HepG2 (cell line): ENCODE measurements around the gene SNAPC3. TPM values are rescaled to one million over a fixed set of nuclear protein-coding genes. Genes with fewer than 3 reads are reported as not detected.

ENCODE experiments used
- CBX1 ChIP-seq: IDR thresholded peaks from one replicate; pipeline ENCODE4 v1.6.1; 2016; ENCODE audit warnings: antibody characterized with exemption, low read depth
- CC2D1A ChIP-seq: sonication (generic); formaldehyde crosslinking; IDR thresholded peaks from 2 replicates; pipeline ENCODE4 v1.8.1; 2023; ENCODE audit warnings: mild to moderate bottlenecking, missing genetic modification reagents
- GATAD2A ChIP-seq: IDR thresholded peaks from 2 replicates; pipeline ENCODE4 v1.6.1; 2016
- HNRNPK ChIP-seq: fragments of 200-400 bp; formaldehyde crosslinking; IDR thresholded peaks from 2 replicates; pipeline ENCODE4 v1.6.1; 2018; ENCODE audit warnings: low read length, low read depth, moderate library complexity, mild to moderate bottlenecking; ENCODE audit not compliant: poor library complexity, severe bottlenecking
- NCOA1 ChIP-seq: sonication (generic); formaldehyde crosslinking; IDR thresholded peaks from 2 replicates; pipeline ENCODE4 v1.9.0; 2021; ENCODE audit warnings: missing genetic modification reagents
- PHF5A ChIP-seq: IDR thresholded peaks from one replicate; pipeline ENCODE4 v1.6.1; 2018; ENCODE audit warnings: low read depth, missing genetic modification reagents; ENCODE audit not compliant: unreplicated experiment
- RBFOX2 ChIP-seq: fragments of 200-400 bp; formaldehyde crosslinking; IDR thresholded peaks from 2 replicates; pipeline ENCODE4 v1.6.1; 2017; ENCODE audit warnings: low read depth, mild to moderate bottlenecking, low read length
- RFX5 ChIP-seq: IDR thresholded peaks from 2 replicates; pipeline ENCODE4 v1.6.1; 2011; ENCODE audit warnings: low read depth, low read length, improper control_type of control experiment
- TOE1 ChIP-seq: sonication (generic); formaldehyde crosslinking; IDR thresholded peaks from 2 replicates; pipeline ENCODE4 v1.4.0; 2020; ENCODE audit warnings: mild to moderate bottlenecking, missing genetic modification reagents
- YEATS2 ChIP-seq: sonication (generic); formaldehyde crosslinking; IDR thresholded peaks from 2 replicates; pipeline ENCODE4 v1.4.0; 2020; ENCODE audit warnings: missing genetic modification reagents, borderline replicate concordance
- ZNF10 ChIP-seq: sonication (generic); formaldehyde crosslinking; IDR thresholded peaks from 2 replicates; pipeline ENCODE4 v1.4.0; 2020; ENCODE audit warnings: mild to moderate bottlenecking, low read depth, missing genetic modification reagents, borderline replicate concordance
- ZNF234 ChIP-seq: sonication (generic); formaldehyde crosslinking; conservative IDR thresholded peaks from 2 replicates; pipeline ENCODE4 v1.5.1; 2020; ENCODE audit warnings: mild to moderate bottlenecking, missing genetic modification reagents
- ZNF33A ChIP-seq: sonication (generic); formaldehyde crosslinking; IDR thresholded peaks from 2 replicates; pipeline ENCODE4 v1.5.1; 2020; ENCODE audit warnings: missing genetic modification reagents, mild to moderate bottlenecking, moderate library complexity, borderline replicate concordance
- ZNF343 ChIP-seq: sonication (generic); formaldehyde crosslinking; IDR thresholded peaks from 2 replicates; pipeline ENCODE4 v1.4.0; 2020; ENCODE audit warnings: mild to moderate bottlenecking, missing genetic modification reagents
- ZNF546 ChIP-seq: sonication (generic); formaldehyde crosslinking; conservative IDR thresholded peaks from 2 replicates; pipeline ENCODE4 v1.8.1; 2023; ENCODE audit warnings: mild to moderate bottlenecking, missing genetic modification reagents
- ZNF550 ChIP-seq: sonication (generic); formaldehyde crosslinking; IDR thresholded peaks from 2 replicates; pipeline ENCODE4 v1.4.0; 2020; ENCODE audit warnings: mild to moderate bottlenecking, missing genetic modification reagents, borderline replicate concordance
- ZNF616 ChIP-seq: sonication (generic); formaldehyde crosslinking; IDR thresholded peaks from 2 replicates; pipeline ENCODE4 v1.5.0; 2020; ENCODE audit warnings: low read depth, mild to moderate bottlenecking, missing genetic modification reagents
- ZNF7 ChIP-seq: IDR thresholded peaks from 2 replicates; pipeline ENCODE4 v1.6.1; 2016; ENCODE audit warnings: missing biosample characterization, missing genetic modification reagents
- polyA plus RNA-seq, 8 experiments: library from polyadenylated mRNA; depleted of rRNA in 3 of 8; stranded (reverse) in 7 of 8; unstranded in 1 of 8; fragments of >200 nt; fragmentation: Illumina TruSeq in 4 of 8; extraction: Trizol in 4 of 8; gene quantifications; 2 replicates each; pipeline versions ENCODE4 v1.2.1 to v1.2.3, GENCODE V29; 2011 to 2016; ENCODE audit warnings: low read depth in 4 of 8, missing spikeins in 1 of 8, mixed read lengths in 1 of 8; ENCODE audit not compliant: insufficient read depth in 1 of 8
- total RNA-seq, 5 experiments: library from RNA; depleted of rRNA; stranded (reverse); fragments of >200 nt; fragmentation: Illumina TruSeq; extraction: Trizol; gene quantifications; 2 replicates each; pipeline ENCODE4 v1.2.3, GENCODE V29; 2016; ENCODE audit warnings: low read depth in 1 of 5
- TF ChIP-seq, protein P1 (sequence below): IDR thresholded peaks from 2 replicates; pipeline ENCODE4 v1.6.1; 2016; ENCODE audit warnings: mild to moderate bottlenecking
- TF ChIP-seq, protein P2 (sequence below): sonication (generic); formaldehyde crosslinking; IDR thresholded peaks from 2 replicates; pipeline ENCODE4 v1.8.1; 2023; ENCODE audit warnings: mild to moderate bottlenecking, inconsistent platforms, moderate library complexity, missing genetic modification reagents, borderline replicate concordance
- TF ChIP-seq, protein P3 (sequence below): sonication (generic); formaldehyde crosslinking; IDR thresholded peaks from 2 replicates; pipeline ENCODE4 v1.5.0; 2020; ENCODE audit warnings: missing genetic modification reagents
- TF ChIP-seq, protein P4 (sequence below): sonication (generic); formaldehyde crosslinking; conservative IDR thresholded peaks from 2 replicates; pipeline ENCODE4 v1.4.0; 2020; ENCODE audit warnings: missing genetic modification reagents
- TF ChIP-seq, protein P5 (sequence below): IDR thresholded peaks from 2 replicates; pipeline ENCODE4 v1.6.1; 2016; ENCODE audit warnings: control low read depth

SNAPC3 gene
- total and polyA plus RNA-seq, 2 of the 13 experiments (the other 11 are each of a cell fraction or from before 2014, with no cell fraction given), result 25.6 to 26.0 TPM

DNA sequence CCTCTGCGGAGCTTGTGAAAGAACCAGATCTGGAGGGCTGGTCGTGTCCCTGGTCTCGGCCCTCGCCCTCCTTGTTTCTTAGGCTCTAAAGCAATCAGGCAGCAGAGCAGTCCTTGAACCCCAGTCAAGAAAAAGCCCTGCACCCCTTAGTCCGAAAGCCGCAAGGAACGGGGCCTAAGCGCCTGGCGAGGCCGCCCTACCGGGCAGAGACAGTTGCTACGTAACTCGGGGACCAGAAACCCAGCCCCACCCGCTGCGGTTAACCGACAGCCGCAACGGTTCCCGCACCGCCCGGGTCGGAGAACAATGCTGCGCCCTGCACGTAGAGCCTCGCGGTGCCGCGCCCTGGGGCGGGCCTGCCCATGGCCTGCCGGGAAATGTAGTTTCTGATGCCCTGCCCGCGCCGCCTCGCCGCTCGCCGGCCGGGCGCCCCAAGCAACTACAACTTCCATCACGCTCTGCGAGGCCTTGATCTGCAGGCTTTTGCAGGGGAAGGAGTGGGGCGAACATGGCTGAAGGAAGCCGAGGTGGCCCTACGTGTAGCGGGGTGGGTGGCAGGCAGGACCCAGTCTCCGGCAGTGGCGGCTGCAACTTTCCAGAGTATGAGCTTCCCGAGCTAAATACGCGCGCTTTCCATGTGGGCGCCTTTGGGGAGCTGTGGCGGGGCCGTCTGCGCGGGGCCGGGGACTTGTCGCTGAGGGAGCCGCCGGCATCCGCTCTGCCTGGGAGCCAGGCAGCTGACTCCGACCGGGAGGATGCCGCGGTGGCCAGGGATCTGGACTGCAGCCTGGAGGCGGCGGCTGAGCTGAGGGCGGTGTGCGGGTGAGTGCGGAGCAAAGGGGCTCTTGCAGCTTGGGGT is at the start of gene SNAPC3 (continued):
- TF ChIP-seq, protein P1, sequence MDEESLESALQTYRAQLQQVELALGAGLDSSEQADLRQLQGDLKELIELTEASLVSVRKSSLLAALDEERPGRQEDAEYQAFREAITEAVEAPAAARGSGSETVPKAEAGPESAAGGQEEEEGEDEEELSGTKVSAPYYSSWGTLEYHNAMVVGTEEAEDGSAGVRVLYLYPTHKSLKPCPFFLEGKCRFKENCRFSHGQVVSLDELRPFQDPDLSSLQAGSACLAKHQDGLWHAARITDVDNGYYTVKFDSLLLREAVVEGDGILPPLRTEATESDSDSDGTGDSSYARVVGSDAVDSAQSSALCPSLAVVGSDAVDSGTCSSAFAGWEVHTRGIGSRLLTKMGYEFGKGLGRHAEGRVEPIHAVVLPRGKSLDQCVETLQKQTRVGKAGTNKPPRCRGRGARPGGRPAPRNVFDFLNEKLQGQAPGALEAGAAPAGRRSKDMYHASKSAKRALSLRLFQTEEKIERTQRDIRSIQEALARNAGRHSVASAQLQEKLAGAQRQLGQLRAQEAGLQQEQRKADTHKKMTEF (CRISPR knock-in tag), result peak; percentile 92
- TF ChIP-seq CC2D1A (CRISPR knock-in tag), result no peak
- no peak for TF ChIP-seq ZNF10
- no peak for TF ChIP-seq CBX1
- no peak for TF ChIP-seq ZNF7 (CRISPR knock-in tag)
- peak; percentile 60 for TF ChIP-seq GATAD2A (CRISPR knock-in tag)
- TF ChIP-seq ZNF546 (CRISPR knock-in tag), result peak; percentile 70; the same call in 1 of the 2 replicates
- TF ChIP-seq YEATS2 (CRISPR knock-in tag), result peak; percentile 93
- peak; percentile 62 for TF ChIP-seq PHF5A (CRISPR knock-in tag)
- TF ChIP-seq ZNF550 (CRISPR knock-in tag), result no peak
- peak; percentile 92; the same call in 1 of the 2 replicates for TF ChIP-seq ZNF343 (CRISPR knock-in tag)
- 0 out of 2 replicates have a peak, but pooled peaks have one; percentile 75 for TF ChIP-seq NCOA1
- TF ChIP-seq RBFOX2, result peak; percentile 96
- peak; percentile 51; the same call in 1 of the 2 replicates for TF ChIP-seq RFX5
- TF ChIP-seq, protein P2, sequence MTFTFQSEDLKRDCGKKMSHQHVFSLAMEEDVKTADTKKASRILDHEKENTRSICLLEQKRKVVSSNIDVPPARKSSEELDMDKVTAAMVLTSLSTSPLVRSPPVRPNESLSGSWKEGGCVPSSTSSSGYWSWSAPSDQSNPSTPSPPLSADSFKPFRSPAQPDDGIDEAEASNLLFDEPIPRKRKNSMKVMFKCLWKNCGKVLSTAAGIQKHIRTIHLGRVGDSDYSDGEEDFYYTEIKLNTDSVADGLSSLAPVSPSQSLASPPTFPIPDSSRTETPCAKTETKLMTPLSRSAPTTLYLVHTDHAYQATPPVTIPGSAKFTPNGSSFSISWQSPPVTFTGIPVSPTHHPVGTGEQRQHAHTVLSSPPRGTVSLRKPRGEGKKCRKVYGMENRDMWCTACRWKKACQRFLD, result 0 out of 2 replicates have a peak, but pooled peaks have one; percentile 38
- TF ChIP-seq ZNF234 (CRISPR knock-in tag), result no peak
- no peak for TF ChIP-seq ZNF33A (CRISPR knock-in tag)
- TF ChIP-seq TOE1, result no peak
- TF ChIP-seq ZNF616, result no peak
- TF ChIP-seq, protein P3, sequence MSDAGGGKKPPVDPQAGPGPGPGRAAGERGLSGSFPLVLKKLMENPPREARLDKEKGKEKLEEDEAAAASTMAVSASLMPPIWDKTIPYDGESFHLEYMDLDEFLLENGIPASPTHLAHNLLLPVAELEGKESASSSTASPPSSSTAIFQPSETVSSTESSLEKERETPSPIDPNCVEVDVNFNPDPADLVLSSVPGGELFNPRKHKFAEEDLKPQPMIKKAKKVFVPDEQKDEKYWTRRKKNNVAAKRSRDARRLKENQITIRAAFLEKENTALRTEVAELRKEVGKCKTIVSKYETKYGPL (CRISPR knock-in tag), result peak; percentile 38; the same call in 1 of the 2 replicates
- TF ChIP-seq HNRNPK, result no peak
- TF ChIP-seq, protein P4, sequence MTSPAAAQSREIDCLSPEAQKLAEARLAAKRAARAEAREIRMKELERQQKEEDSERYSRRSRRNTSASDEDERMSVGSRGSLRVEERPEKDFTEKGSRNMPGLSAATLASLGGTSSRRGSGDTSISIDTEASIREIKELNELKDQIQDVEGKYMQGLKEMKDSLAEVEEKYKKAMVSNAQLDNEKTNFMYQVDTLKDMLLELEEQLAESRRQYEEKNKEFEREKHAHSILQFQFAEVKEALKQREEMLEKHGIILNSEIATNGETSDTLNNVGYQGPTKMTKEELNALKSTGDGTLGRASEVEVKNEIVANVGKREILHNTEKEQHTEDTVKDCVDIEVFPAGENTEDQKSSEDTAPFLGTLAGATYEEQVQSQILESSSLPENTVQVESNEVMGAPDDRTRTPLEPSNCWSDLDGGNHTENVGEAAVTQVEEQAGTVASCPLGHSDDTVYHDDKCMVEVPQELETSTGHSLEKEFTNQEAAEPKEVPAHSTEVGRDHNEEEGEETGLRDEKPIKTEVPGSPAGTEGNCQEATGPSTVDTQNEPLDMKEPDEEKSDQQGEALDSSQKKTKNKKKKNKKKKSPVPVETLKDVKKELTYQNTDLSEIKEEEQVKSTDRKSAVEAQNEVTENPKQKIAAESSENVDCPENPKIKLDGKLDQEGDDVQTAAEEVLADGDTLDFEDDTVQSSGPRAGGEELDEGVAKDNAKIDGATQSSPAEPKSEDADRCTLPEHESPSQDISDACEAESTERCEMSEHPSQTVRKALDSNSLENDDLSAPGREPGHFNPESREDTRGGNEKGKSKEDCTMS (CRISPR knock-in tag), result no peak
- TF ChIP-seq, protein P5, sequence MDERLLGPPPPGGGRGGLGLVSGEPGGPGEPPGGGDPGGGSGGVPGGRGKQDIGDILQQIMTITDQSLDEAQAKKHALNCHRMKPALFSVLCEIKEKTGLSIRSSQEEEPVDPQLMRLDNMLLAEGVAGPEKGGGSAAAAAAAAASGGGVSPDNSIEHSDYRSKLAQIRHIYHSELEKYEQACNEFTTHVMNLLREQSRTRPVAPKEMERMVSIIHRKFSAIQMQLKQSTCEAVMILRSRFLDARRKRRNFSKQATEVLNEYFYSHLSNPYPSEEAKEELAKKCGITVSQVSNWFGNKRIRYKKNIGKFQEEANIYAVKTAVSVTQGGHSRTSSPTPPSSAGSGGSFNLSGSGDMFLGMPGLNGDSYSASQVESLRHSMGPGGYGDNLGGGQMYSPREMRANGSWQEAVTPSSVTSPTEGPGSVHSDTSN (CRISPR knock-in tag), result no peak
